H54 (cell line): ENCODE data around the gene RNU11.
"Not testable (repeated sequence)": the region's sequence is repeated elsewhere in the genome, so short reads cannot be mapped to it uniquely, and the experiment has no call there.

Source experiments
- DNase-seq: peaks from one replicate; pipeline ENCODE4 v3.0.0; 2011; ENCODE audit warnings: low spot score, mixed read lengths; ENCODE audit not compliant: insufficient read length
- FAIRE-seq: peaks from 3 replicates; lab custom pipeline; 2011; peaks lifted over from hg19 to GRCh38; lab: Jason Lieb, UNC
- POLR2A ChIP-seq: IDR thresholded peaks from 2 replicates; pipeline ENCODE4 v1.6.1; 2011; ENCODE audit warnings: low read depth, mild to moderate bottlenecking, low read length

Gene RNU11

DNA sequence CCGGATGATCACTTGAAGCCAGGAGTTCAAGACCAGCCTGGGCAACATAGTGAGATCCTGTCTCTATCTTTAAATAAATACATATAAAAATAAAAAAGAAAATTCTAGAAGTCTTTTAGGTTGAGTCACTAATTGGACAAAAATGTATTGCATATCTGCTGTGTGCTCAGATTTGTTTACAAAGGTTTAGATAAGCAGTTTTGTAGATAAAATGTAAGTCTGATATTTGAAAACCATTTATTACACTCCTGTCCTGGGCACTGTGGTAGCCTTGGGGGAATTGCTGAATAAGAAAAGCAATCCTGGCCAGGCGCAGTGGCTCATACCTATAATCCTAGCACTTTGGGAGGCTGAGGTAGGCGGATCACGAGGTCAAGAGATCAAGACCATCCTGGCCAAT is 31.8 kb downstream of the RNU11 start:
- TF ChIP-seq POLR2A: no peak
- FAIRE-seq: no peak

GRCh38 chr1:28682840-28683239 is 34.4 kb downstream of the RNU11 start:
- no peak for TF ChIP-seq POLR2A
- no peak for DNase-seq
- FAIRE-seq: no peak

More for the DNA sequence above, 31.8 kb downstream of the RNU11 start:
- DNase-seq: no peak

DNA sequence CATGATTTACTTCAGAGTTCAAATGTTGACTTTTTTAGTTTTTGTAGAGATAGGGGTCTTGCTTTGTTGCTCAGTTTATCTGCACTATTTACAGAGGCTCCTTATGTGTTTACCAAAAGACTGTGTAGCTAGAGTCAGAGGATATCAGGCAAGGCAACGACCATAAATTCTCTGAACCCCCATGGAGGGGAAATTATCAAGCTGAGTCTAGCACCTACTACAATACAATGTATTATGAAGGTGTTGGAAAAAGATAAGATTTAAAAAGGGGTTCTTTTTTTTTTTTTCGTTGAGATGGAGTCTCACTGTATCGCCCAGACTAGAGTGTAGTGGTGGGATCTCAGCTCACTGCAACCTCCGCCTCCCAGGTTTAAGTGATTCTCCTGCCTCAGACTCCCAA is 36.5 kb downstream of the RNU11 start:
- DNase-seq: no peak
- FAIRE-seq: no peak
- TF ChIP-seq POLR2A: no peak

GRCh38 chr1:28691627-28692026 is 43.2 kb downstream of the RNU11 start:
- DNase-seq, FAIRE-seq: not testable (repeated sequence)
